ENCODE results near the gene ABI3BP.

ABI3BP gene

GRCh38 chr3:100850156-100850555, 143.1 kb downstream of the ABI3BP start:
- ChIA-PET POLR2A (ENCODE audit: low non-redundant PET) (no interaction called here), CTCF (no interaction called here)
- no peak overlapping the region for H3K27ac ChIP-seq
- TF ChIP-seq CTCF (conservative IDR thresholded peaks at IDR 0.05; ENCODE audit: low read depth), result no peak
- no peak for DNase-seq (ENCODE audit: low spot score)

GRCh38 chr3:100844063-100844936, 148.9 kb downstream of the ABI3BP start:
- POLR2A ChIA-PET (ENCODE audit: low non-redundant PET), result no interaction called here
- TF ChIP-seq CTCF (conservative IDR thresholded peaks at IDR 0.05; ENCODE audit: low read depth), result no peak
- CTCF ChIA-PET, result no interaction called here

GRCh38 chr3:100838157-100838556, 155.1 kb downstream of the ABI3BP start:
- TF ChIP-seq CTCF (conservative IDR thresholded peaks at IDR 0.05; ENCODE audit: low read depth), result no peak
- ChIA-PET POLR2A (ENCODE audit: low non-redundant PET) (no interaction called here), CTCF (interaction anchor here (0.6 to 0.7 kb wide), 2 partner anchors 212 to 539 kb away, joined by 3 read pairs; no protein-coding TSS in a partner anchor)
- no peak for DNase-seq (ENCODE audit: low spot score)
- no peak overlapping the region for H3K27ac ChIP-seq

More at GRCh38 chr3:100844063-100844936, 148.9 kb downstream of the ABI3BP start:
- peak; percentile 56 for DNase-seq (ENCODE audit: low spot score)
- H3K27ac ChIP-seq, result no peak overlapping the region

- DNase-seq (ENCODE audit: low spot score), result no peak
- H3K27ac ChIP-seq, result no peak overlapping the region
- POLR2A ChIA-PET (ENCODE audit: low non-redundant PET), result no interaction called here
- CTCF ChIA-PET, result no interaction called here
- TF ChIP-seq CTCF (conservative IDR thresholded peaks at IDR 0.05; ENCODE audit: low read depth), result no peak
These were observed 156.6 kb downstream of the ABI3BP start for GRCh38 chr3:100836661-100837060.

GRCh38 chr3:100834332-100834731, 158.9 kb downstream of the ABI3BP start:
- no peak for TF ChIP-seq CTCF (conservative IDR thresholded peaks at IDR 0.05; ENCODE audit: low read depth)
- ChIA-PET POLR2A (ENCODE audit: low non-redundant PET) (no interaction called here), CTCF (no interaction called here)
- no peak overlapping the region for H3K27ac ChIP-seq
- DNase-seq (ENCODE audit: low spot score), result no peak

GRCh38 chr3:100833483-100833882, 159.7 kb downstream of the ABI3BP start:
- POLR2A ChIA-PET (ENCODE audit: low non-redundant PET), result no interaction called here
- CTCF ChIA-PET, result interaction anchor here (0.6 kb wide), 1 partner anchor 96 kb away, joined by 3 read pairs; no protein-coding TSS in a partner anchor
- DNase-seq (ENCODE audit: low spot score), result no peak
- H3K27ac ChIP-seq, result no peak overlapping the region
- TF ChIP-seq CTCF (conservative IDR thresholded peaks at IDR 0.05; ENCODE audit: low read depth), result no peak

Data from RWPE1 (cell line).